Measurements from ENCODE around the gene CUX1. TPM values are rescaled to one million over a fixed set of nuclear protein-coding genes. Genes with fewer than 3 reads are reported as not detected.

CUX1 gene
- total RNA-seq, 4 donors from 2014 or later: 40.0 to 55.9 (median 47.3) TPM

GRCh38 chr7:102096012-102096332 is 278.5 kb downstream of the CUX1 start:
- peaks cover 0 to 15% (median 0%) of the 10 kb centered on the region in 3 donors for H3K4me1 ChIP-seq
- no peaks in the 10 kb centered on the region for H3K9me3 ChIP-seq
- no peak overlapping the region for H3K4me3 ChIP-seq
- H3K27ac ChIP-seq: no peak overlapping the region
- no peak for DNase-seq
- intact Hi-C loops (cut with DNase I): no loop called here
- WGBS, 2 donors: 82 to 91% methylated on average over 7 to 10 of the region's 10 CpGs
- no peaks in the 10 kb centered on the region for H3K27me3 ChIP-seq
- H3K36me3 ChIP-seq: peaks cover 0 to 38% (median 0%) of the 10 kb centered on the region in 3 donors
- TF ChIP-seq CTCF (IDR thresholded peaks at IDR 0.05) (no peak), POLR2A (IDR thresholded peaks at IDR 0.05) (no peak)

GRCh38 chr7:102096706-102097427 is 279.4 kb downstream of the CUX1 start:
- DNase-seq: no peak
- H3K27me3 ChIP-seq: no peaks in the 10 kb centered on the region
- H3K4me3 ChIP-seq: no peak overlapping the region
- peaks cover 0 to 16% (median 2%) of the 10 kb centered on the region in 3 donors for H3K4me1 ChIP-seq
- 88 to 90% methylated on average over 10 to 12 of the region's 19 CpGs for WGBS, 2 donors
- H3K36me3 ChIP-seq: peaks cover 0 to 46% (median 0%) of the 10 kb centered on the region in 3 donors
- TF ChIP-seq CTCF (IDR thresholded peaks at IDR 0.05) (no peak), POLR2A (IDR thresholded peaks at IDR 0.05) (no peak)
- intact Hi-C loops (cut with DNase I): no loop called here
- no peaks in the 10 kb centered on the region for H3K9me3 ChIP-seq
- H3K27ac ChIP-seq: no peak overlapping the region

- no peaks in the 10 kb centered on the region for H3K27me3 ChIP-seq
- WGBS, 2 donors: 57 to 72% methylated on average over 12 to 13 of the region's 13 CpGs
- no peak for DNase-seq
- peaks cover 0 to 24% (median 6%) of the 10 kb centered on the region in 3 donors for H3K4me1 ChIP-seq
- H3K4me3 ChIP-seq: no peak overlapping the region
- no peaks in the 10 kb centered on the region for H3K9me3 ChIP-seq
- no peak overlapping the region for H3K27ac ChIP-seq
- intact Hi-C loops (cut with DNase I): no loop called here
- TF ChIP-seq CTCF (IDR thresholded peaks at IDR 0.05) (no peak), POLR2A (IDR thresholded peaks at IDR 0.05) (no peak)
- peaks cover 0 to 52% (median 0%) of the 10 kb centered on the region in 3 donors for H3K36me3 ChIP-seq
Measured at GRCh38 chr7:102097601-102098161, 280.3 kb downstream of the CUX1 start.

- H3K9me3 ChIP-seq: no peaks in the 10 kb centered on the region
- no peak for DNase-seq
- H3K36me3 ChIP-seq: peaks cover 0 to 64% (median 0%) of the 10 kb centered on the region in 3 donors
- H3K27ac ChIP-seq: no peak overlapping the region
- H3K4me1 ChIP-seq: peaks cover 0 to 16% (median 6%) of the 10 kb centered on the region in 3 donors
- WGBS, 2 donors: 96 to 100% methylated on average over 6 of the region's 6 CpGs
- H3K4me3 ChIP-seq: no peak overlapping the region
- no peak for TF ChIP-seq CTCF (IDR thresholded peaks at IDR 0.05)
- no peak for TF ChIP-seq POLR2A (IDR thresholded peaks at IDR 0.05)
- intact Hi-C loops (cut with DNase I): no loop called here
- H3K27me3 ChIP-seq: no peaks in the 10 kb centered on the region
Measured at GRCh38 chr7:102098986-102099385, 281.6 kb downstream of the CUX1 start.

GRCh38 chr7:102099474-102099873 is 282.0 kb downstream of the CUX1 start:
- intact Hi-C loops (cut with DNase I): no loop called here
- Histone ChIP-seq H3K4me1 (peaks cover 0 to 11% (median 6%) of the 10 kb centered on the region in 3 donors), H3K27ac (no peak overlapping the region), H3K4me3 (no peak overlapping the region), H3K27me3 (no peaks in the 10 kb centered on the region), H3K36me3 (peaks cover 0 to 69% (median 0%) of the 10 kb centered on the region in 3 donors), H3K9me3 (no peaks in the 10 kb centered on the region)
- 94 to 100% methylated on average over 3 of the region's 3 CpGs for WGBS, 2 donors
- DNase-seq: no peak
- TF ChIP-seq POLR2A (IDR thresholded peaks at IDR 0.05) (no peak), CTCF (IDR thresholded peaks at IDR 0.05) (no peak)

Data from esophagus squamous epithelium (tissue), 5 donors.